Neural cell (in vitro differentiated cells): ENCODE data around the gene CDK17.

Experiments
- POLR2AphosphoS5 ChIP-seq: IDR thresholded peaks from 2 replicates; pipeline ENCODE4 v1.6.1; 2012
- TF ChIP-seq, protein P1 (sequence below): fragments of 450-650 bp; IDR thresholded peaks from 2 replicates; pipeline ENCODE4 v1.5.1; 2014; ENCODE audit warnings: antibody characterized with exemption, mild to moderate bottlenecking, moderate library complexity; ENCODE audit not compliant: poor library complexity, severe bottlenecking
- TF ChIP-seq, protein P2 (sequence below): IDR thresholded peaks from 2 replicates; pipeline ENCODE4 v1.6.1; 2012; ENCODE audit warnings: borderline replicate concordance

DNA sequence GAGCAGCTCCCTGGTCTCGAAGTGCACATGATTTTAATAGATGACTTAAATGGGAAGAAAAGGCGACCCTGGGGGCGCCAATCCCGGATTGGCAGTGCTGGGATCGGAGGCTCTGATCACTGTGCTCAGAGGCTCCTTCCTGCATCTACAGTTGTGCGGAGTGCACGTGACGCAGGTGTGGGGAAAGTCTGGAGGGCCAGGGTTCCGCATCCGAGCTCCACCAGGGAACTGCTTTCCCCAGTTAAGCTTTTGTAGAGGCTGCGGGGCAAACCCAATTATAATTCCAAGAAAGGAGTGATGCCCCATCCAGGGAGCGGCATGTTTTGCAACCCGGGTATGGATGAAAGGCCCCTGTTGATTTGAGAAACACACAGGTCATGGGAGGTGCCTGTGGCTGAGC, 169.6 kb downstream of the CDK17 start:
- TF ChIP-seq, protein P1, sequence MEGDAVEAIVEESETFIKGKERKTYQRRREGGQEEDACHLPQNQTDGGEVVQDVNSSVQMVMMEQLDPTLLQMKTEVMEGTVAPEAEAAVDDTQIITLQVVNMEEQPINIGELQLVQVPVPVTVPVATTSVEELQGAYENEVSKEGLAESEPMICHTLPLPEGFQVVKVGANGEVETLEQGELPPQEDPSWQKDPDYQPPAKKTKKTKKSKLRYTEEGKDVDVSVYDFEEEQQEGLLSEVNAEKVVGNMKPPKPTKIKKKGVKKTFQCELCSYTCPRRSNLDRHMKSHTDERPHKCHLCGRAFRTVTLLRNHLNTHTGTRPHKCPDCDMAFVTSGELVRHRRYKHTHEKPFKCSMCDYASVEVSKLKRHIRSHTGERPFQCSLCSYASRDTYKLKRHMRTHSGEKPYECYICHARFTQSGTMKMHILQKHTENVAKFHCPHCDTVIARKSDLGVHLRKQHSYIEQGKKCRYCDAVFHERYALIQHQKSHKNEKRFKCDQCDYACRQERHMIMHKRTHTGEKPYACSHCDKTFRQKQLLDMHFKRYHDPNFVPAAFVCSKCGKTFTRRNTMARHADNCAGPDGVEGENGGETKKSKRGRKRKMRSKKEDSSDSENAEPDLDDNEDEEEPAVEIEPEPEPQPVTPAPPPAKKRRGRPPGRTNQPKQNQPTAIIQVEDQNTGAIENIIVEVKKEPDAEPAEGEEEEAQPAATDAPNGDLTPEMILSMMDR = no peak
- no peak for TF ChIP-seq POLR2AphosphoS5
- TF ChIP-seq, protein P2, sequence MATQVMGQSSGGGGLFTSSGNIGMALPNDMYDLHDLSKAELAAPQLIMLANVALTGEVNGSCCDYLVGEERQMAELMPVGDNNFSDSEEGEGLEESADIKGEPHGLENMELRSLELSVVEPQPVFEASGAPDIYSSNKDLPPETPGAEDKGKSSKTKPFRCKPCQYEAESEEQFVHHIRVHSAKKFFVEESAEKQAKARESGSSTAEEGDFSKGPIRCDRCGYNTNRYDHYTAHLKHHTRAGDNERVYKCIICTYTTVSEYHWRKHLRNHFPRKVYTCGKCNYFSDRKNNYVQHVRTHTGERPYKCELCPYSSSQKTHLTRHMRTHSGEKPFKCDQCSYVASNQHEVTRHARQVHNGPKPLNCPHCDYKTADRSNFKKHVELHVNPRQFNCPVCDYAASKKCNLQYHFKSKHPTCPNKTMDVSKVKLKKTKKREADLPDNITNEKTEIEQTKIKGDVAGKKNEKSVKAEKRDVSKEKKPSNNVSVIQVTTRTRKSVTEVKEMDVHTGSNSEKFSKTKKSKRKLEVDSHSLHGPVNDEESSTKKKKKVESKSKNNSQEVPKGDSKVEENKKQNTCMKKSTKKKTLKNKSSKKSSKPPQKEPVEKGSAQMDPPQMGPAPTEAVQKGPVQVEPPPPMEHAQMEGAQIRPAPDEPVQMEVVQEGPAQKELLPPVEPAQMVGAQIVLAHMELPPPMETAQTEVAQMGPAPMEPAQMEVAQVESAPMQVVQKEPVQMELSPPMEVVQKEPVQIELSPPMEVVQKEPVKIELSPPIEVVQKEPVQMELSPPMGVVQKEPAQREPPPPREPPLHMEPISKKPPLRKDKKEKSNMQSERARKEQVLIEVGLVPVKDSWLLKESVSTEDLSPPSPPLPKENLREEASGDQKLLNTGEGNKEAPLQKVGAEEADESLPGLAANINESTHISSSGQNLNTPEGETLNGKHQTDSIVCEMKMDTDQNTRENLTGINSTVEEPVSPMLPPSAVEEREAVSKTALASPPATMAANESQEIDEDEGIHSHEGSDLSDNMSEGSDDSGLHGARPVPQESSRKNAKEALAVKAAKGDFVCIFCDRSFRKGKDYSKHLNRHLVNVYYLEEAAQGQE = no peak
